HG03460 (cell line): ENCODE measurements around the gene GYG1.

Experiments
- ATAC-seq: cut with Tn5 transposase; IDR thresholded peaks from one replicate; pipeline ENCODE4 v1.9.1; 2021; ENCODE audit not compliant: unreplicated experiment

The GYG1 gene

DNA sequence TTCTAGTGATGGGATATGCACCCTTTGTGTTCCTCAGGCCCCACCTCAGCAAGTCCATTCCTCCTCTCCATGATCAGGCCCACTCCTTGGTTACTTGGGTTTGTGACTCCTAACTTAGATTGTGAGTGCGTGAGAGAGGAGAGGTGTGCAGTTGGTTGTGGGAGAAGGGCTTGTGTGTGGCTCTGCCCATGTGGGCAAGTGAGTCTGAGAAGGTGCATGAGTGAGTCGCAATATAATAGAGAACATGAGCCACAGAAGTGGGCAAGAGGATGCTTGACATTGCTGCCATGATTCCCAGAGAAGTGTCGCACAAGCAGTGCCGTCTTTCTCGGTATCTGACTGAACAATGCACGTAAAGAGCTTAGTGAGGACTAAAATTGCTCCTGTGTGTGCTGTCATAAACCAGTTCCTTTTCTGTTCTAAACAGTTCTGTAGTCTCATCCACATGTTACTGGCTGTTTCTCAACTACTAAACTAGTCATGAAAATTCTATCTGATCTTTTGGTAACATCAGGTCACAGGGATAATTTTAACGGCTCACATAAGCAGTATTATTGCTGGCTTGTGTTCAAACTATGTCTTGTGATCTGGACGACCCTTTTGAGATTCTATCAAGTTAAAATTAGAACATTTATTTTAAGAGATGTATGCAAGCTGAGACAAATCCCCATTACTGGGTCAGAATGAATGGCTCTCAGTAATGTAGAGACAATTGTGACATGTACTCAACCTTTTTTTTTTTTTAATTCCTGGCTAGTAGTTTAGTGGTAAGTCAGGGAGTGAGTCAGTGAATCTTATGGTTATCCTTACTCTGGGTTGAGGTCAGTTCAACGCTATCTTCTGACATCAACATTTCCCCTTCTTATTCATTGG lies 25.6 kb downstream of the GYG1 start:
- no peak for ATAC-seq

GRCh38 chr3:149018247-149018646 lies 26.9 kb downstream of the GYG1 start:
- ATAC-seq: no peak

- ATAC-seq: no peak
Measured at GRCh38 chr3:149019580-149019979, 28.2 kb downstream of the GYG1 start.

GRCh38 chr3:149020196-149020838 lies 29.0 kb downstream of the GYG1 start:
- ATAC-seq: no peak

GRCh38 chr3:149020839-149021252 lies 29.5 kb downstream of the GYG1 start:
- no peak for ATAC-seq

DNA sequence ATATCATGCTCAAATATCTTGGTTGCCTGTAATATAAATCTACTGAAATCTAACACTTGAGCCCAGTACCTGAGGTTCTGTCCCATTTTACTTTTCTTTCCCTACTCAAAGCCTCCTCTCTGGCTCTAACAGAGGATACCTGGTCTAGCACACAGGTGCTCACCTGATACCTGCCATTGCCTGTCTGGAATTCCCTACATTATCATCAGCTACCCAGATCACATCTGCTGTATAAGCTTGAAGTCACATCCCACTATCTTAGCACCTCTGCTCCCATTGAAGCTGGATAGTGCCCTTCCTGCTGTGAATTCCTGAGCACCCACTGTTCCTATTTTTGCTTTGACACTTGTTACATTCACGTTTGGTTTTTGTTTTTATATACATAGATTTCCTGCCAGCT lies 30.5 kb downstream of the GYG1 start:
- no peak for ATAC-seq

DNA sequence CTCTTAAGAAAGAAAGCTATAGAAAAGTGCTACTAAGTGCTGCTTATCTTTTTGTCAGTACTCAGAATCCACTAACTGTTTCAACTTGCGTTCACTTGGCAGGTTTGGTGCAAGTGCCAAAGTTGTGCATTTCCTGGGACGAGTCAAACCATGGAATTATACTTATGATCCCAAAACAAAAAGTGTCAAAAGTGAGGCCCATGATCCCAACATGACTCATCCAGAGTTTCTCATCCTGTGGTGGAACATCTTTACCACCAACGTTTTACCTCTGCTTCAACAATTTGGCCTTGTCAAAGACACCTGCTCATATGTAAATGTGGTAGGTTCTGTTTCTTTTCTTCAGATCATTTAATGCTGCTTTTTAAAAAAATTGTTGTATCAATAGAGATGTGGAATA lies 32.6 kb downstream of the GYG1 start:
- no peak for ATAC-seq

DNA sequence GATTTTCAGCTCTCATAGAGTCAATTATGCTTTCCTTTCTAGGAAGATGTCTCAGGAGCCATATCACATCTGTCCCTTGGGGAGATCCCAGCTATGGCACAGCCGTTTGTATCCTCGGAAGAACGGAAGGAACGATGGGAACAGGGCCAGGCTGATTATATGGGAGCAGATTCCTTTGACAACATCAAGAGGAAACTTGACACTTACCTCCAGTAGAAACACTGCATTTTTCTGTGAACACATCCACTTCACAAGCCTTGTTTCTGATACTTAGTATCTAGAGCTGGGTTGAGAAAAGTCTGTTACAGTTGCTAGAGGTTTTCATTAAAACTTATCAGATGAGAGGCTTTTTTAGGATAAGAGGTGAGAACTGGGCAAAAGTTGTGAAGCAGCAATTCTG lies 35.4 kb downstream of the GYG1 start:
- no peak for ATAC-seq

DNA sequence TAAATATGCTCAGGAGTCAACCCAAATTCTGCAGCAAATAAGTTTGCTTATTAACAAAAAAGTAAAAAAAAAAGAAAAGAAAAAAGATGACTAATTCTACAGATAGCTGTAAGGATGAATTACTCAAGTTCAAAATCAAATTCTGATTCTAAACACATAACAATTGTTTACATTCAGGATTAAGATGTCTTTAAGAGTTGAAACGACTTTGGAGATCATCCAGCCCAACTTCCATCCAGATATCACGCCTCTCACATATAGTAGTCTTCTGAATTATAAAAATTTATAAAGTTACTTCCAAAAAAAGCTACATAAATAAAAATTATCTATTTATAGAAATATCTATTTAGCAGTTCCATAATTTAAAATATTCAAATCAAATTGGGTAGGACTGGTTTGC lies 39.8 kb downstream of the GYG1 start:
- ATAC-seq: no peak

GRCh38 chr3:149037684-149038083 lies 46.3 kb downstream of the GYG1 start:
- no peak for ATAC-seq

- ATAC-seq: no peak
Measured at GRCh38 chr3:149038322-149038721, 47.0 kb downstream of the GYG1 start.

- ATAC-seq: peak; percentile 89
Measured at GRCh38 chr3:149042789-149043386, 51.5 kb downstream of the GYG1 start.

- no peak for ATAC-seq
Measured at GRCh38 chr3:149044339-149045083, 53.2 kb downstream of the GYG1 start.

- ATAC-seq: no peak
Measured at GRCh38 chr3:149055575-149055974, 64.2 kb downstream of the GYG1 start.

- ATAC-seq: no peak
Measured at GRCh38 chr3:149058198-149058597, 66.9 kb downstream of the GYG1 start.

DNA sequence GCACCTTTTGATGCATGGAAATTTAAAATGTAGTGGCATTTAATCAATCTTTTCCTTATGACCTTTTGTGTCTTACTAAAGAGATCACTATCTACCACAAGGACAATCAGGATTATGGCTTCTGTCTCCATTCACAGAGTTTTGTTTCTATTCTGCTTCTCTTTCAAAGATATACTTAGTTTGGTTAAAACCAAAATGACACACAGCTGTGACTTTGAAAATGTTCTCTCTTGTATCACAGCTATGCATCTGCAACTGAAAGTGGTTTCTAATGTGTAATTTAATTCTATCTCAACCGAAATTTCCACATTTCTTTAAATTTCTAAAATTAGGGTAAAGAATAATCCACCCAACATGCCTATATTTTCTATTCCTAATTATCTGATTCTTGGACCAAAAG lies 67.3 kb downstream of the GYG1 start:
- ATAC-seq: peak; percentile 68

GRCh38 chr3:149061776-149062175 lies 70.4 kb downstream of the GYG1 start:
- no peak for ATAC-seq

DNA sequence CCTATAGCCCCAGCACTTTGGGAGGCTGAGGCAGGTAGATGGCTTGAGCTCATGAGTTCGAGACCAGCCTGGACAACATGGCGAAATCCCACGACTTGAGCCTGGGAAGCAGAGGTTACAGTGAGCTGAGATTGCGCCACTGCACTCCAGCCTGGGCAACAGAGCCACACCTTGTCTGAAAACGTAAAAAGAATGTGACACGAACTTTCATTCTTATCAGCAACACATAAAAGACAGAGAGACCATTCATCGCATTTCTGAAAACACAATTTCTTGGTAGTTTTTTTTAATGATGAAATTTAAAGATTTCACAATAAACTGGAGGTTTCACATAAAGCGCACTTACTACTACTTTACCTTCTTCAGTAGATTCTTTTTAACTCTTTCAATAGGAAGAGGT lies 76.5 kb downstream of the GYG1 start:
- no peak for ATAC-seq
